Progenitor cell of endocrine pancreas (in vitro differentiated cells): ENCODE data around the gene TUSC7. TPM values are rescaled to one million over a fixed set of nuclear protein-coding genes. Genes with fewer than 3 reads are reported as not detected.

Experiments used
- DNase-seq: peaks from one replicate; pipeline ENCODE4 v3.0.0; 2021; ENCODE audit warnings: low spot score; ENCODE audit not compliant: unreplicated experiment
- H3K27ac Mint-ChIP-seq: 2 replicates; pipeline ENCODE4 v1.8.0; 2021; ENCODE audit warnings: mild to moderate bottlenecking, moderate library complexity, mixed read lengths
- H3K27me3 Mint-ChIP-seq: 2 replicates; pipeline ENCODE4 v1.8.0; 2021; ENCODE audit warnings: mixed read lengths
- H3K36me3 Mint-ChIP-seq: 2 replicates; pipeline ENCODE4 v1.8.0; 2022; ENCODE audit warnings: mixed read lengths; ENCODE audit not compliant: insufficient read depth
- H3K4me1 Mint-ChIP-seq: 2 replicates; pipeline ENCODE4 v1.8.0; 2021; ENCODE audit warnings: low read depth, mixed read lengths
- H3K4me3 Mint-ChIP-seq: 2 replicates; pipeline ENCODE4 v1.8.0; 2021; ENCODE audit warnings: low read depth, mild to moderate bottlenecking, moderate library complexity, mixed read lengths
- H3K9me3 Mint-ChIP-seq: 2 replicates; pipeline ENCODE4 v1.8.0; 2021; ENCODE audit warnings: low read depth, mixed read lengths
- total RNA-seq: library from RNA; stranded (reverse); gene quantifications from 2 replicates; pipeline ENCODE4 v1.2.1, GENCODE V29; 2021
- TF ChIP-seq, protein P1 (sequence below): fragments of 200-600 bp; sonication (generic); IDR thresholded peaks from one replicate; pipeline ENCODE4 v1.5.0; 2021; ENCODE audit warnings: antibody characterized with exemption, mild to moderate bottlenecking; ENCODE audit not compliant: unreplicated experiment

TUSC7 gene
- total RNA-seq, 1 donor from 2014 or later, result not detected

GRCh38 chr3:116702334-116702733, 7.2 kb upstream of the TUSC7 start:
- peak overlapping the region; percentile 73 for H3K27ac Mint-ChIP-seq
- H3K36me3 Mint-ChIP-seq, result no peaks in the 10 kb centered on the region
- H3K4me3 Mint-ChIP-seq, result no peak overlapping the region
- H3K9me3 Mint-ChIP-seq, result no peaks in the 10 kb centered on the region
- TF ChIP-seq, protein P1, sequence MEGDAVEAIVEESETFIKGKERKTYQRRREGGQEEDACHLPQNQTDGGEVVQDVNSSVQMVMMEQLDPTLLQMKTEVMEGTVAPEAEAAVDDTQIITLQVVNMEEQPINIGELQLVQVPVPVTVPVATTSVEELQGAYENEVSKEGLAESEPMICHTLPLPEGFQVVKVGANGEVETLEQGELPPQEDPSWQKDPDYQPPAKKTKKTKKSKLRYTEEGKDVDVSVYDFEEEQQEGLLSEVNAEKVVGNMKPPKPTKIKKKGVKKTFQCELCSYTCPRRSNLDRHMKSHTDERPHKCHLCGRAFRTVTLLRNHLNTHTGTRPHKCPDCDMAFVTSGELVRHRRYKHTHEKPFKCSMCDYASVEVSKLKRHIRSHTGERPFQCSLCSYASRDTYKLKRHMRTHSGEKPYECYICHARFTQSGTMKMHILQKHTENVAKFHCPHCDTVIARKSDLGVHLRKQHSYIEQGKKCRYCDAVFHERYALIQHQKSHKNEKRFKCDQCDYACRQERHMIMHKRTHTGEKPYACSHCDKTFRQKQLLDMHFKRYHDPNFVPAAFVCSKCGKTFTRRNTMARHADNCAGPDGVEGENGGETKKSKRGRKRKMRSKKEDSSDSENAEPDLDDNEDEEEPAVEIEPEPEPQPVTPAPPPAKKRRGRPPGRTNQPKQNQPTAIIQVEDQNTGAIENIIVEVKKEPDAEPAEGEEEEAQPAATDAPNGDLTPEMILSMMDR, result no peak
- peaks cover 3% of the 10 kb centered on the region for H3K4me1 Mint-ChIP-seq
- DNase-seq, result no peak
- H3K27me3 Mint-ChIP-seq, result peaks cover 2% of the 10 kb centered on the region

GRCh38 chr3:116707531-116707930, 2.0 kb upstream of the TUSC7 start:
- no peaks in the 10 kb centered on the region for H3K9me3 Mint-ChIP-seq
- no peak overlapping the region for H3K27ac Mint-ChIP-seq
- DNase-seq, result no peak
- peaks cover 2% of the 10 kb centered on the region for H3K27me3 Mint-ChIP-seq
- H3K4me3 Mint-ChIP-seq, result no peak overlapping the region
- TF ChIP-seq, protein P1, result no peak
- H3K4me1 Mint-ChIP-seq, result no peaks in the 10 kb centered on the region
- no peaks in the 10 kb centered on the region for H3K36me3 Mint-ChIP-seq

DNA sequence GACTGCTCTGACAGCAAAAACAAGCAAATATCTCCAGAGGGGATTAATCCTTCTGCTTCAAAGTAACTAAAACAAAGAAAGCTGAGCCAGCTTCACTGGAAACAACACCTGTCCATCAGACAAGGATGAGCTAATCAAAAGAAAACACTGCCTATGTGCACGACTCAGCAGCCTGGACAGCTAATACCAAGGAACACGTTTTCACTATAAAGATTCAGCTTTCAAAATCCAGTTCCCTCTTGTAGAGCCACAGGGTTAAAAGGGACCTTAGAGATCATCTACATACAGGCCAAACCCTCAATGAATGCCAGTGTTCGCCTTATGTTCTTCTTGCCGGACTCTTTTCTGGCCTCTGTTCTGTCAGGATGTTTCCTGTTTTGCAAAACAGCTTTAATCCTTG, 6.9 kb downstream of the TUSC7 start:
- DNase-seq, result no peak
- peaks cover 8% of the 10 kb centered on the region for H3K4me1 Mint-ChIP-seq
- TF ChIP-seq, protein P1, result no peak
- no peak overlapping the region for H3K27ac Mint-ChIP-seq
- H3K4me3 Mint-ChIP-seq, result no peak overlapping the region
- H3K27me3 Mint-ChIP-seq, result peaks cover 3% of the 10 kb centered on the region
- H3K9me3 Mint-ChIP-seq, result no peaks in the 10 kb centered on the region
- no peaks in the 10 kb centered on the region for H3K36me3 Mint-ChIP-seq

- H3K9me3 Mint-ChIP-seq, result no peaks in the 10 kb centered on the region
- H3K4me1 Mint-ChIP-seq, result peaks cover 8% of the 10 kb centered on the region
- no peaks in the 10 kb centered on the region for H3K36me3 Mint-ChIP-seq
- no peak overlapping the region for H3K27ac Mint-ChIP-seq
- H3K27me3 Mint-ChIP-seq, result peaks cover 3% of the 10 kb centered on the region
- no peak for DNase-seq
- TF ChIP-seq, protein P1, result no peak
- no peak overlapping the region for H3K4me3 Mint-ChIP-seq
Observed at GRCh38 chr3:116717566-116717965, 8.0 kb downstream of the TUSC7 start.

DNA sequence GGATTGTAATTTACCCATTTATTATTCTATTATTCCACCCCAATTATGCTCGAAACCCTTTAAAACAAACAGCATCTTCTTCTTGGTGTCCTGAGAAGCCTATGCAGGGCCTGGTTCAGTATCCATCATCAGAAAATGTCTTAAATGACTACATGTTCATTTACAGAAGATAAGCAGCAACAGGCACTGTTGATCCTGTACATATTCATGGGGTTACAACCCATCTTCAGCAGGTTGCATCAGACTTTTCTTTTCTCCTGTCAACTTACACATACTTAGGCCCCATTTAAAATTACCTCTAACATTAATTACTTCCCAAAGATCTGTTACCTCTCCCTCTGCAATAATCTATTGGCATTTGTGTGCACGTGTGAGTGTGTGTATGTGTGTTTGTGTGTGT, 18.9 kb downstream of the TUSC7 start:
- no peaks in the 10 kb centered on the region for H3K9me3 Mint-ChIP-seq
- H3K4me3 Mint-ChIP-seq, result no peak overlapping the region
- H3K36me3 Mint-ChIP-seq, result no peaks in the 10 kb centered on the region
- no peaks in the 10 kb centered on the region for H3K4me1 Mint-ChIP-seq
- H3K27ac Mint-ChIP-seq, result no peak overlapping the region
- H3K27me3 Mint-ChIP-seq, result no peaks in the 10 kb centered on the region
- TF ChIP-seq, protein P1, result no peak
- no peak for DNase-seq
